K562 (cell line): ENCODE data around the gene IRF3. TPM values are rescaled to one million over a fixed set of nuclear protein-coding genes. Genes with fewer than 3 reads are reported as not detected.

Experiments used
- ATAC-seq: fragments of 200-7000 bp; cut with Tn5 transposase; 3 replicates; pipeline ENCODE4 v1.9.1; 2020; ENCODE audit warnings: moderate library complexity
- BruUV-seq: library from RNA; stranded (reverse); fragments of 400-500 nt; replicated peaks from 2 replicates; lab custom pipeline; 2021; lab: Mats Ljungman, UMichigan
- CTCF ChIA-PET: fragments of 300-600 bp; formaldehyde crosslinking; extraction: SDS; loops from one replicate; lab custom pipeline; 2021; ENCODE audit warnings: low intra/inter-chr PET ratio; lab: Yijun Ruan, JAX
- POLR2A ChIA-PET: fragments of 300-600, 350-650 bp; sonication (Branson Sonifier 250); formaldehyde crosslinking; extraction: SDS; loops from one replicate; lab custom pipeline; 2021; ENCODE audit warnings: antibody characterized with exemption, inconsistent platforms; lab: Yijun Ruan, JAX
- DNase-seq, 4 experiments: peaks; one replicate each; pipeline versions ENCODE4 v3.0.0 to v3.0.0-alpha.2; 2011 to 2018; ENCODE audit warnings: low spot score in 3 of 4, mixed read lengths in 3 of 4; ENCODE audit errors: extremely low read depth in 1 of 4
- FAIRE-seq: peaks from 2 replicates; lab custom pipeline; 2011; peaks lifted over from hg19 to GRCh38; lab: Jason Lieb, UNC
- H2AFZ ChIP-seq: 2 replicates; pipeline ENCODE4 v1.6.0; 2011; ENCODE audit warnings: low read depth, low read length, control low read depth, inconsistent platforms
- H3K27ac ChIP-seq: fragments of 200-600 bp; 3 replicates; pipeline ENCODE4 v1.8.0; 2011; ENCODE audit warnings: low read depth, mild to moderate bottlenecking, control low read depth, inconsistent platforms, low read length, moderate library complexity, mixed read lengths; ENCODE audit errors: extremely low read depth
- H3K27me3 ChIP-seq, 2 experiments: fragments of 300-600 bp in 1 of 2; 2 replicates in 1 of 2; 3 replicates in 1 of 2; pipeline versions ENCODE4 v1.6.0 to v1.8.0; 2011; ENCODE audit warnings: inconsistent platforms in 2 of 2, low read length in 2 of 2, mild to moderate bottlenecking in 1 of 2, mixed read lengths in 1 of 2, moderate library complexity in 1 of 2; ENCODE audit not compliant: control insufficient read depth in 2 of 2, insufficient read depth in 2 of 2
- H3K36me3 ChIP-seq: fragments of 300-600 bp; 3 replicates; pipeline ENCODE4 v1.8.0; 2011; ENCODE audit warnings: mild to moderate bottlenecking, low read length, inconsistent platforms; ENCODE audit not compliant: control insufficient read depth, insufficient read depth
- H3K4me1 ChIP-seq, 2 experiments: fragments of 200-600 bp in 1 of 2; replicated peaks in 1 of 2; 2 replicates in 1 of 2; 3 replicates in 1 of 2; pipeline versions ENCODE4 v1.5.1 to v1.8.0; 2011; ENCODE audit warnings: inconsistent platforms in 2 of 2, low read length in 2 of 2, mild to moderate bottlenecking in 1 of 2, mixed read lengths in 1 of 2, moderate library complexity in 1 of 2; ENCODE audit not compliant: control insufficient read depth in 2 of 2, insufficient read depth in 2 of 2
- H3K4me2 ChIP-seq: 2 replicates; pipeline ENCODE4 v1.6.1; 2011; ENCODE audit warnings: low read length, control low read depth, inconsistent platforms, mixed read lengths; ENCODE audit not compliant: insufficient read depth
- H3K4me3 ChIP-seq: fragments of 200-600 bp; sonication (generic), shearing (Covaris generic); 2 replicates; pipeline ENCODE4 v1.5.1; 2016; ENCODE audit warnings: control low read depth, inconsistent platforms
- H3K79me2 ChIP-seq: fragments of 200-600 bp; 3 replicates; pipeline ENCODE4 v1.8.0; 2011; ENCODE audit warnings: low read length, inconsistent platforms; ENCODE audit not compliant: control insufficient read depth, insufficient read depth
- H3K9ac ChIP-seq, 2 experiments: 2 replicates each; pipeline versions ENCODE4 v1.6.0 to v1.6.1; 2011; ENCODE audit warnings: low read depth in 2 of 2, low read length in 2 of 2, control low read depth in 1 of 2, inconsistent platforms in 1 of 2, mild to moderate bottlenecking in 1 of 2, mixed read lengths in 1 of 2; ENCODE audit not compliant: insufficient read depth in 1 of 2
- H3K9me1 ChIP-seq: one replicate; pipeline ENCODE4 v1.6.0; 2011; ENCODE audit warnings: inconsistent platforms, mild to moderate bottlenecking, low read length, moderate library complexity; ENCODE audit not compliant: control insufficient read depth, insufficient read depth
- H3K9me3 ChIP-seq: replicated peaks from 2 replicates; pipeline ENCODE4 v1.5.1; 2011; ENCODE audit warnings: low read depth, low read length, inconsistent platforms; ENCODE audit not compliant: control insufficient read depth, insufficient read depth
- H4K20me1 ChIP-seq: replicated peaks from 2 replicates; pipeline ENCODE4 v1.6.1; 2011; ENCODE audit warnings: low read length, inconsistent platforms, mixed read lengths; ENCODE audit not compliant: control insufficient read depth, insufficient read depth
- RBFOX2 ChIP-seq: fragments of 200-400 bp; formaldehyde crosslinking; IDR thresholded peaks from 2 replicates; pipeline ENCODE4 v1.6.1; 2017; ENCODE audit warnings: low read depth, mild to moderate bottlenecking, low read length, moderate library complexity
- TEAD2 ChIP-seq: fragments of 450-650 bp; IDR thresholded peaks from 2 replicates; pipeline ENCODE4 v1.6.1; 2016; ENCODE audit warnings: missing genetic modification characterization, control low read depth, missing compliant biosample characterization
- WGBS: fragments of 100-300 bp; shearing (Covaris generic); methylation state at CpG from one replicate; pipeline ENCODE4 v1.1.6; 2016; ENCODE audit warnings: low coverage, mixed read lengths; ENCODE audit not compliant: insufficient coverage; ENCODE audit errors: missing lambda C conversion rate; 5-methylcytosine and 5-hydroxymethylcytosine counted together
- in situ Hi-C: fragments of 300-500 bp; cut with MboI; formaldehyde crosslinking; loops from 4 replicates; pipeline ENCODE4 v1.15.0; 2018; ENCODE audit warnings: inconsistent platforms, mixed read lengths
- intact Hi-C: fragments of 100-400 bp; cut with micrococcal nuclease; formaldehyde crosslinking; loops from 2 replicates; pipeline ENCODE4 v1.14.2; 2022
- polyA plus RNA-seq, 8 experiments: library from polyadenylated mRNA; depleted of rRNA in 4 of 8; stranded (reverse) in 5 of 8; unstranded in 3 of 8; fragments of >200 nt; fragmentation: Nextera tagmentation in 2 of 8; fragmentation: Illumina TruSeq in 1 of 8; extraction: Ambion mirVana in 2 of 8; extraction: Trizol in 1 of 8; gene quantifications; 2 replicates each; pipeline versions ENCODE4 v1.2.1 to v1.2.3, GENCODE V29; 2011 to 2014; ENCODE audit warnings: inconsistent platforms in 1 of 8, missing spikeins in 1 of 8
- total RNA-seq, 7 experiments: library from RNA; depleted of rRNA in 6 of 7; stranded (reverse); fragments of >200 nt in 6 of 7; fragmentation: Illumina TruSeq in 2 of 7; extraction: Trizol in 2 of 7; gene quantifications; 2 replicates each; pipeline versions ENCODE4 v1.2.1 to v1.2.3, GENCODE V29; 2011 to 2021; ENCODE audit warnings: low replicate concordance in 1 of 7

IRF3 gene
- total and polyA plus RNA-seq, 9 of the 15 experiments (the other 6 are each of a cell fraction or from before 2014, with no cell fraction given) = 7.5 to 145 (median 65.4) TPM

DNA sequence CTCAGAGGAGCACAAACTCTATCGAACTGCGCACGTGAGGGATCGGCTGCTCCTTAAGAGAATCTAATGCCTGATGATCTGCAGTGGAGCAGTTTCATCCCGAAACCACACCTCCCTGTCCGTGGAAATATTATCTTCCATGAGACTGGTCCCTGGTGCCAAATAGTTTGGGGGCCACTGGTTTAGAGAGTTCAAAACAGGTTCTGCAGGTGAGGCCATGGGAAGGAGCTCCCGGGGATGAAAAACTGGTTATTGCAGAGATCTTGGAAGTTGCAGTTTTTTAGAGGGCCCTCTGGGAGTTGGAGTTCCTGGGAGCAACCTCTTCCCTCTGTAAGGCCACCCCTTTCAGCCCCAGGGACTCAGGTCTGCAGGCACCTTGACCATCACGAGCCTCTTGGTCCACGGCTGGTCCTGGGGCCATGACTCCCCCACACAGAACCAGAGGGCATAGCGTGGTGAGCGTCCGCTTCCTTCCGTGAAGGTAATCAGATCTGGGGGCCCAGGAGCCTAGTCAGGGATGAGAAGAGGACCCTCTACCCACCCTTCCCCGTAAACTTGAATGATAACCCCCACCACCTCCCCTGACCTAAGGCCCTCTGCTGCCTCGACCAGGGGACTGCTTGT is 5.2 kb downstream of the IRF3 start:
- in situ Hi-C loops (no loop called here), intact Hi-C loops (no loop called here)
- Histone ChIP-seq H4K20me1 (peaks cover 10% of the 10 kb centered on the region; the same call in 1 of the 2 replicates), H3K4me1 (peaks cover 0 to 35% of the 10 kb centered on the region in 2 experiments; a peak in 2 of 5 replicates), H3K27me3 (no peaks in the 10 kb centered on the region), H3K4me3 (no peak overlapping the region), H3K36me3 (peaks cover 76% of the 10 kb centered on the region; the same call in 2 of the 3 replicates), H3K4me2 (no peak overlapping the region), H3K27ac (no peak overlapping the region), H3K9me3 (0 out of 2 replicates have a peak, but pooled peaks cover 2% of the 10 kb centered on the region), H2AFZ (no peak overlapping the region), H3K9ac (no peak overlapping the region), H3K79me2 (peaks cover 23% of the 10 kb centered on the region), H3K9me1 (peaks cover 2% of the 10 kb centered on the region)
- DNase-seq (no peak), FAIRE-seq (no peak), ATAC-seq (no peak)
- BruUV-seq = no TSS peak
- TF ChIP-seq TEAD2 (tag) = no peak
- TF ChIP-seq RBFOX2 = 0 out of 2 replicates have a peak, but pooled peaks have one; percentile 34
- WGBS = 85% methylated on average over 9 of the region's 15 CpGs
- ChIA-PET POLR2A (interaction anchor here (0.7 to 1.5 kb wide), 8 partner anchors 10 to 644 kb away, joined by 3 to 4 read pairs (median 4); partner anchors contain the start of genes PRR12 and SCAF1), CTCF (no interaction called here)
